ES-I3 (cell line): ENCODE data around the gene SSBP3.

Source experiments
- H3K36me3 ChIP-seq: 2 replicates; pipeline ENCODE4 v1.6.1; 2013; ENCODE audit warnings: mild to moderate bottlenecking, low read length, control low read depth, moderate library complexity; ENCODE audit not compliant: insufficient read depth
- H3K4me1 ChIP-seq: 2 replicates; pipeline ENCODE4 v1.6.1; 2013; ENCODE audit warnings: mild to moderate bottlenecking, control low read depth, low read length; ENCODE audit not compliant: insufficient read depth
- H3K9ac ChIP-seq: 2 replicates; pipeline ENCODE4 v1.6.1; 2013; ENCODE audit warnings: low read depth, mild to moderate bottlenecking, low read length, moderate library complexity
- H3K9me3 ChIP-seq: 2 replicates; pipeline ENCODE4 v1.6.1; 2013; ENCODE audit warnings: mild to moderate bottlenecking, low read length, moderate library complexity; ENCODE audit not compliant: control insufficient read depth, insufficient read depth

The SSBP3 gene

DNA sequence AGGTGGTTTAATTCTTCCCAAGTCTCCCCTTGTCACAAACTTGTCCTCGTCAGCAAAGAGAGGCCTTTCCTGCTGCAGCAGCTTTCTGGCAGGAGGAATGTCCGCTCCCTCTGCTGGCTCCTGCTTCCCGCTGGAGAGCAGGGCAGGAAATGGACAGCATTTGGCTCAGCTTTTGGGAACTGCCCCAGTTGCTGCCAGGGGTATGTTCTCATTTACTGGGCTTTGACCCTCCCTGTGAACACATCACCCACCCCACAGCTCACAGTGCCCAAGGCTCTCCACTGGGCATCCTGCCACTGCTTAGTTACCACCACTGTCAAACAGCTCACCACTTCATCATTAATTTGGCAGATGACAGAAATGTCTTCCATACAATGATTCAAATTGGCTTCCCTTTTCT lies 130.8 kb downstream of the SSBP3 start:
- Histone ChIP-seq H3K4me1 (peaks cover 20% of the 10 kb centered on the region), H3K9me3 (no peaks in the 10 kb centered on the region), H3K36me3 (peaks cover 2% of the 10 kb centered on the region; the same call in 1 of the 2 replicates), H3K9ac (no peak overlapping the region)

DNA sequence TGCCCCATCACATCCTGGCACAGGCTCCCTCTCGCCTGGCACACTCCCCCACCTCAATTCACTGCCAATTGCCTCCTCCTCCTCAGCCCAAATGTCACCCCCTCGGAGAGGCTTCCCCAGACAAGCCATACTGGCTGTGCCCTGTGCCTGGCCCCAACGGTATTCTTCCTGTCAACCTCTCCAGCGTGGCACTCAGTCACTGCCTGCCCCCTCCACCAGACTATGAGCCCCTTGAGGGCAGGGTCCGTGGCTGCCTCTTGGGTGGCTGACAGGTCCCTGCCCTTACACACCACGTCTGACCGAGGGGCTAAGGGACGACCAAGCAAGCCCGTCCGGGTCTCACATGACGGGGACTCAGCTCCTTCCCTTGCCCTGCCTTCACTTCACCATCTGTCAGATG lies 131.3 kb downstream of the SSBP3 start:
- Histone ChIP-seq H3K9me3 (no peaks in the 10 kb centered on the region), H3K4me1 (peaks cover 20% of the 10 kb centered on the region), H3K36me3 (peaks cover 2% of the 10 kb centered on the region; the same call in 1 of the 2 replicates), H3K9ac (no peak overlapping the region)

DNA sequence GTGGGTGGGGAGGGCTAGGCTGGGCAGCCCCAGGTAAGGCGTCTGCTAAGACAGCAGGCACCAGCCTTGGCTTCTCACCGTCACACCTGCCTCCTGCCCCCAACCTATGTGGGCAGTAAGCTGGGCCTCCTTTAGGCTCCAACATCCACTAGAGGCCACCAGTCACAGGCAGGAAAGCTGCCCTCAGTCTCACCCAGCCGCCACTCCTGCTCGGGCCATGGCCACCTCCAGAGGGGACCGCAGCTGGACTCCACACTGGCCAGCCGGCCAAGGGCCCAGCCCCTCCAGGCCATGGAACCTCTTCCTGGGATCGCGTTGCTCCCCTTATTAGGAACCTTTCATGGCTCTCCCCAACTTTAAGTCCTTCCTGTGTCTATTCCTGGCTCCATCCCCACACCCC lies 131.7 kb downstream of the SSBP3 start:
- Histone ChIP-seq H3K36me3 (peaks cover 2% of the 10 kb centered on the region; the same call in 1 of the 2 replicates), H3K9me3 (no peaks in the 10 kb centered on the region), H3K4me1 (peaks cover 20% of the 10 kb centered on the region), H3K9ac (no peak overlapping the region)

DNA sequence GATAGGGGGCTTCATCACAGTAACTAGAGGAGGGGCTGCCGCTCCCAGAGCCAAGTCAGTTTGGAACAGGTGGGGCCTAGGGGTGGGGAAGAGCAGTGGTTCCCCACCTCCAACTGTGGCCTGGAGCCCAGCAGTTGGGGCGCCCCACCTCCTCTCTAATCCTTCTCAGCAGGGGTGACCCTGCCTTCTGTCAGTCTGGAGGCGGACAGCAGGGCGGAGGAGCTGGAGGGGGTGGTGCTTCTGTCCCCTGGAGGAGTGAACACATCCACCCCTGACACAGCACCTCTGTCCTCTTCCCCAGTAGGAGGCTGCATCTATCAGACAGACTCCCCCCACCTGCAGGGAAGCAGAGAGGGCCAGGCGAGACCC lies 132.4 kb downstream of the SSBP3 start:
- H3K36me3 ChIP-seq, result peaks cover 2% of the 10 kb centered on the region; the same call in 1 of the 2 replicates
- H3K9me3 ChIP-seq, result no peaks in the 10 kb centered on the region
- no peak overlapping the region for H3K9ac ChIP-seq
- peaks cover 20% of the 10 kb centered on the region for H3K4me1 ChIP-seq

DNA sequence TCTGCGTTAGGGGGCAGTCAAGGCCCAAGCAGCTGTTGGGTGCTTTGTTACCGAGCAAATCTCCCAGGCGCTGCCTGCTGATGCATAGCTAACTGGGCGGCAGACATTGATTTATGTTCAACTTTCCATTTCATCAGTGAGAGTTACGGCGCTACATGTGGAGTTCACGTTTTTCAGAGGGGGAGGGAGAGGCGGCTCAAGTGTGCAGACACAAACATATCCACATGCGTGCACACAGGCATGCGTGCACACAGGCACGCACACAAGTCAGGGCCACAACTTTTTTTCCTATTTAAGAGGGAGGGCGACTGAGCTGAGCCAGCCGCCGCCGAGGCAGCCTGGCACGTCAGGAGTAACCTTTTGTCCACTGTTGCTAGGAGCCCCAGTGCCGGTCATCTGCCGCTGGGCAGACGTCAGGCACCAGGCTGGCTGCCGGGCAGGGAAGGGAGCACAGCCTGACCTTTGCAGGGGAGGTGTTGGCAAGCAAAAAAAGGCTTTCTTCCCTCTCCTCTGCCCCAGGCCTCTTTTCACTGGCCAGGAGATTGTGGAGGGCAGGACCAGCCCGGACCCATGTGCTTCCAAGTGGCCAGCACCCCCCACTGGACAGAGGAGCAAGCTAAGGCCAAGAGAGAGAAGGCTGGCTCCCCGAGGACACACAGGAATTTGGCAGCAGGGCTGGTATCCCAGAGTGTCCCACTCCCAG lies 133.0 kb downstream of the SSBP3 start:
- H3K36me3 ChIP-seq, result peaks cover 2% of the 10 kb centered on the region; the same call in 1 of the 2 replicates
- H3K4me1 ChIP-seq, result peaks cover 20% of the 10 kb centered on the region
- H3K9me3 ChIP-seq, result no peaks in the 10 kb centered on the region
- H3K9ac ChIP-seq, result no peak overlapping the region; the same call in 1 of the 2 replicates

DNA sequence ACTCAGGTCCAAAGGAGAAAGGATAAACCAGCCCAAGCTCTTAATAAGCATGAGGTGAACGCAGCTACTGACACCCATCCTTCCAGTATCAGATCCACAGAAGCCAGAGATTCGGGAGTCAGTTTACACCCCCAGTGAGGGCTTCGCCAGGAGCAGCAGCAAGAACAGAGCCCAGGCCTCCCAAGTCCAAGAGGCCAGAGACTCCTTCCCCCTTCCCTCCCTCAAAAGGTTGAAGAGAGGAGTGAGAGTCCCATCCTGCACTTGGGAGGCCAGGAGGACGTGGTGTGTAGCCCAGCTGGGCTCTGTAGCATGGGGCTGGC lies 133.5 kb downstream of the SSBP3 start:
- peaks cover 20% of the 10 kb centered on the region for H3K4me1 ChIP-seq
- no peaks in the 10 kb centered on the region for H3K9me3 ChIP-seq
- no peak overlapping the region; the same call in 1 of the 2 replicates for H3K9ac ChIP-seq
- no peaks in the 10 kb centered on the region for H3K36me3 ChIP-seq

DNA sequence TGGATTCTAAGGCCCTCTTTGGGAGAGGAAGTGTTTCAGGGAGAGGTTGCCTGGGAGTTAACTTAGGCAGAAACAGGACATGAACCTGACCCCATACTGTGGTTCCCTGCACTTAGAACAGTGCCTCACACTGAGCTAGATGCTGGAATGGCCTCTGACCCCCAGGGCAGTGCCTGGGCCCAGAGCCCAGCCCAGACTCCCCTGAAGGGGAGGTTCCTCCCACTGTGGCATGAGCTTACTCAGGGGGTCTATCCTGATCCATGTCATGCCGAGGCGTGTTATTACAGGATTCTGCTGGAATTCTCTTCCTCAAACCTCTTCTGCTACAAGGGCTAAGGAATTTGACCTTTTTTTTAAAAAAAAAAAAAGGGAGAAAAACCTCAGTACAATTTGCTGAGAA lies 134.1 kb downstream of the SSBP3 start:
- H3K9me3 ChIP-seq, result no peaks in the 10 kb centered on the region
- no peaks in the 10 kb centered on the region for H3K36me3 ChIP-seq
- no peak overlapping the region for H3K9ac ChIP-seq
- peaks cover 20% of the 10 kb centered on the region for H3K4me1 ChIP-seq

DNA sequence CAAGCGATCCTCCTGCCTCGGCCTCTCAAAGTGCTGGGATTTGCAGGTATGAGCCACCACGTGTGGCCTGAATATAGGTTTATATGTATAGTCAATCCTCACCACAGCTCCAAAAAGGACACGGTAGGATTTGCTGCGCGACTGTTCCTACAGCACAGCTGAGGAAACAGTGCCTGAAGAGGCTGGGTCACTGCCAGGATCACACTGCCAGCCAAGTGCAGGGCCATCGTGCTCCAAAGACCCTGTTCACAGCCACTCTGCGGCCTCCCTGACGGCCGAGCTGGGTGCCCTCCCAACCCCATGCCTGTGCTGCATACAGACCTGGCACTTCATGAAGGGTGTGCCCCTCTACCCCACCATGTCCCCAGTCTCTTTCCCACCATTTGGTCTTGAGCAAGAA lies 134.9 kb downstream of the SSBP3 start:
- Histone ChIP-seq H3K36me3 (no peaks in the 10 kb centered on the region), H3K9ac (no peak overlapping the region), H3K4me1 (peaks cover 20% of the 10 kb centered on the region), H3K9me3 (no peaks in the 10 kb centered on the region)

DNA sequence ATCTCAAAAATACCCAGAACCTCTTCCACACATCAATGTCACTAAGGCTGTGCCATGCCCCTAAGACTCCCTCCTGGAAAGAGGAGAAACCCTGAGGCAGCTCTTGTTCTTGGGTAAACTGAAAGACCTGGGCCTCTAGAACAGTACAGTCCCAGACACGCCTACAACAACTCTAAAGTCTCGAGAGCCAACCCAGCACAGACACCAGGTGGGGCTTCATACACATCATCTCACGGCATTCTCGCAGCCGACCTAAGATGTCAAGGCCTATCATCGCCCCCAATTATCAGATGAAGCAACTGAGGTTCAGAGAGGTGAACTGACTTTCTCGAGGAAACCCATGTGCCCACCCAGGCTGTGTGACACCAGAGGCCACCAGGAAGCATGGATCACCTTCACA lies 135.7 kb downstream of the SSBP3 start:
- Histone ChIP-seq H3K4me1 (peaks cover 20% of the 10 kb centered on the region), H3K9me3 (no peaks in the 10 kb centered on the region), H3K9ac (no peak overlapping the region), H3K36me3 (no peaks in the 10 kb centered on the region)

DNA sequence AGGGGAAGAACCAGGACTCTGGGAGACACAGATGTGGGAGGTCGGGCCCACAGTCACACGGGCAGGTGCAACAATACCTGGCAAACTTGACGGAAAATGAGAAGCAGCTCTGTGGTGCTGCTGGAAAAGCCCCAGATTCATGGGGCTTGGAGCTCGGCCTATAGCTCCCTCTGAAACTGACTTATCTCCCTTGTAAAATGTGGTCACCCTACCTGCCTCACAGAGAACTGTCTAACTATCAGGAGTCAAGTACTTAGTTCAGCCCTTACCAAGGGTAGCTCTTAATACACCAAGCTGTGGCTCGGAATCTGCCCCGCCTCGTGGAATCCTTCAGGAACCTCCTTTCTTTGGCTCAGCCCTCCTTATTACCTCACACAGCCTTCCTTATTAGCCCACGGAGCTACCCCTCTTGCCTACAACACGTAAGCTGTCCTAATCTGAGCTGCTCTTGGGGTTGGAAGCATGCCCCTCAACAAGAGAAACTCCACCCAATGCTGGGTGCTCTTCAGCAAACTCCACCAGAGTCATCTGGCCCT lies 137.4 kb downstream of the SSBP3 start:
- Histone ChIP-seq H3K9me3 (no peaks in the 10 kb centered on the region), H3K9ac (no peak overlapping the region), H3K4me1 (peaks cover 16% of the 10 kb centered on the region), H3K36me3 (no peaks in the 10 kb centered on the region)

DNA sequence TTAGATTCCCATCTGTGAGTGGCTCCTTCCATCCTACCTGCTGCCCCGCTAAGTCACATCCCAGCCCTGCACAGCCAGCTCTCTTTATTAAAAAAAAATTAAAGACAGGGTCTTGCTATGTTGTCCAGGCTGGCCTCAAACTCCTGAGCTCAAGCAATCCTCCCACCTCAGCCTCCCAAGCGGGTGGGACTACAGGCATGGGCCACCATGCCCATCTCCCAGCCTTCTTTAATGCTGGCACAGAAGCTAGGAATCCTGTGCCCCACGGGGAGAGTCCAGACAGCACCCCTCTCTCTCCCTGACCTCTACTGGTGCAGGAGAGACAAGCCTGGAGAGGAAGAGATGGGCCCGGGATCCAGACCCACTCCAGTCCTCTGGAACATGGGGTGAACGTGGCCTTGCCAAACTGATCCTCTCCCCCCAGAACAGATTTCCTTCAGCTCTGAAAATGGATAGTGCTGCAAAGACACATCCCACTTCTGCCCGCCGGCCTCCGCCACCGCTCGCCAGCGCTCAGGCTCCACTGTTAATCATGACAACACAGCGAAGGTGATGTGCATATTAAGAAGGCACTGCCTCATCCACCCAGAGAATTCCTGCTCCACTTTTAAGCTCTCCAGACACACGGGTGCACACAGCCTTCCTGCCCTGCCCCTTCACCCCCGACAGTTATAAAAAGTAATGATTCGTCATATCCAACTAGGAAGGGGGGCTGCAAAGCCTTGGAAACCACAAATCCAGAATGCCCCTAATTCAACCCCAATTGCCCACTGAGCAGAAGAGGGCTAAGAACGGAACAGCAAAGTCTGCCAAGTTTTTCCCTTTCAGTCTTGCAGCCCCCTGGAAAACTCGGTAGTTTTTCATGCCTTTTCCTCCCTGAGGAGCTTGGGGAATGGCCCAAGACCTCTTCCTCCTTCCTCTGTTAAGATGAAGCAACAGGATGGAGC lies 138.1 kb downstream of the SSBP3 start:
- H3K9me3 ChIP-seq, result no peaks in the 10 kb centered on the region
- H3K36me3 ChIP-seq, result no peaks in the 10 kb centered on the region
- H3K4me1 ChIP-seq, result peaks cover 9% of the 10 kb centered on the region

DNA sequence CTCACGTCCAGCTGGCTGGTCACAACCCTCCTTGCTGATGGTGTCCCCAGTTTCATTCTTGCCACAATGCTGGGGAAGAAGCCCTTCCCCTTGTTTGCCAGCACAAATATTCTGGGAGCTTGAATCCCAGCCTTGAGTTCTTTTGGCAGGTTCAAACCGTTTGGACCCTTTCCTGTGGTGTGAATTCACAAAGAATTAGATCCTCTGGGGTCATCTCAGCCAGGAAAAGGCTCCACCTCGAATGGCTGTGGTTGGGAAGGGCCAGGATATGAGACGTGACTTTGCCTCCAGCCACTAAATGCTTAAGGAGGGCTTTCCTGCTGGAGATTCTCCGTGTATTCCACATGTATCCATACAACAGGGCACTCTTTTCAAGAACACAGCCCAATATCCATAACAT lies 139.3 kb downstream of the SSBP3 start:
- no peak overlapping the region for H3K9ac ChIP-seq
- H3K4me1 ChIP-seq, result no peaks in the 10 kb centered on the region
- no peaks in the 10 kb centered on the region for H3K9me3 ChIP-seq
- no peaks in the 10 kb centered on the region for H3K36me3 ChIP-seq

More for the DNA sequence above, 138.1 kb downstream of the SSBP3 start:
- no peak overlapping the region for H3K9ac ChIP-seq

DNA sequence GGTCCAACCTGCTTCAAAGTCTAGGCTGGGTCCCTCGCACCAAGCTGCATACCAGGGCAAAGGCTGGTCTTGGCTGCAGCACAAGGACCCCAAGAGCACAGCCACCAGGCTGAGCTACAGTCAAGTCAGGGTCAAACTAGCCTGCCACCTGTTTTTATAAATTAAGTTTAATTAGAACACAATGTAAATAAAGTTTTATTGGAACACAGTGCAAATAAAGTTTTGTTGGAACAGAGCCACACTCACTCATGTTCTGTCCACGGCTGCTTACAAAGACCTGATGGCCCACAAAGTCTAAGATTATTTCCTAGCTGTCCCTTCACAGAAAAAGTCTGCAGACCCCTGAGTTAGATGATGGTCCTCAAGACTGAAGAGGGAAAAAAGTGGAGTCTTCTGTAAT lies 140.0 kb downstream of the SSBP3 start:
- Histone ChIP-seq H3K4me1 (no peaks in the 10 kb centered on the region), H3K36me3 (no peaks in the 10 kb centered on the region), H3K9me3 (no peaks in the 10 kb centered on the region), H3K9ac (no peak overlapping the region)

DNA sequence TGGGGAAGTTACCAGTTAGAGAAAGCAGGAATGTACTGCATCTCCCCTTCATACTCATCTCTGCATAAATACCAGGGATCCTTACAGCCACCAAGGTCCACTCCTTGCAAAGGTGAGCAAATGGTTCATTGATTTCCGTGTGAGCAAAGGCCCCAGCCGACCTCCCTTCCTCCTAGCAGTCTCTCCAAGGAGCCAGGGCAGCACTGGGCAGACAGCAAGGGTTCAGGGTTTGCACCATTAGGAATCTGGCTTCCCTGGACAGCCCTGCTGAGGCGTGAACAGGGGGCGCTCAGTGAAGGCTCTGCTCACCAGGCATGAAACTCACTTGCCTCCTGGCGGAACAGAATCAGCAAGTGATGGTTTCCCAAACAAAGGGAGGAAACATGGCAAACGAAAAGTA lies 140.5 kb downstream of the SSBP3 start:
- H3K4me1 ChIP-seq, result no peaks in the 10 kb centered on the region
- no peaks in the 10 kb centered on the region for H3K9me3 ChIP-seq
- no peak overlapping the region for H3K9ac ChIP-seq
- no peaks in the 10 kb centered on the region for H3K36me3 ChIP-seq

DNA sequence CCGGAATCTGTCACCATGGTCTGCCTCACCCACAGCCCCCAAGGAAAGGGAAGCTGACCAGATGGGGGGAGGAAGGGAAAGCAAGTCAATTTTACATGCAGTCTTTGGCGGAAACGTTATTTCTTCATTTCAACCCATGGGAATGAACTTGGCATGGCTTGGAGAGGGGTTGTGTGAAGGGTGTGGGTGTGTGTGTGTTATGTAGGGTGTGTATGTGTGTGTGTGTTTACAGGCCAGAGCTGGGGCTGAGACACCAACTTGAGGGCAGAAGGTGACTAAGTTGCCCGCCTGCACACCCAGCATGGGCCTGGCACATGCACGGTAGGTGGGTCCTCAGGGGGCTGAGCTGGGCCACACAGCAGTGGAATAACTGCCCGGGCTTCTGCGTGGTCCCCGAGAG lies 141.1 kb downstream of the SSBP3 start:
- Histone ChIP-seq H3K9ac (no peak overlapping the region), H3K4me1 (no peaks in the 10 kb centered on the region), H3K36me3 (no peaks in the 10 kb centered on the region), H3K9me3 (no peaks in the 10 kb centered on the region)
